DOHH2 (cell line): ENCODE results near the gene TET2.

Source experiments
- H3F3A ChIP-seq: fragments of 200-600 bp; sonication (generic), shearing (Covaris generic); 2 replicates; pipeline ENCODE4 v1.6.0; 2016; ENCODE audit warnings: antibody characterized with exemption, mild to moderate bottlenecking; ENCODE audit not compliant: control insufficient read depth, insufficient read depth
- H3K27ac ChIP-seq: fragments of 200-600 bp; sonication (generic); 2 replicates; pipeline ENCODE4 v1.5.1; 2014; ENCODE audit warnings: low read depth, mild to moderate bottlenecking, low read length, moderate library complexity
- H3K27me3 ChIP-seq: fragments of 200-600 bp; sonication (generic); 2 replicates; pipeline ENCODE4 v1.6.1; 2014; ENCODE audit warnings: mild to moderate bottlenecking, low read length, mixed read lengths; ENCODE audit not compliant: control insufficient read depth
- H3K36me3 ChIP-seq: fragments of 200-600 bp; sonication (generic); 2 replicates; pipeline ENCODE4 v1.6.1; 2014; ENCODE audit warnings: mild to moderate bottlenecking, low read length, moderate library complexity, mixed read lengths; ENCODE audit not compliant: control insufficient read depth
- H3K4me1 ChIP-seq: fragments of 200-600 bp; sonication (generic); 2 replicates; pipeline ENCODE4 v1.6.1; 2014; ENCODE audit warnings: mild to moderate bottlenecking, low read length, mixed read lengths; ENCODE audit not compliant: control insufficient read depth
- H3K4me2 ChIP-seq: fragments of 200-600 bp; sonication (generic); 2 replicates; pipeline ENCODE4 v1.6.0; 2014; ENCODE audit warnings: mild to moderate bottlenecking, low read length, moderate library complexity
- H3K4me3 ChIP-seq: fragments of 200-600 bp; sonication (generic); 2 replicates; pipeline ENCODE4 v1.5.1; 2014; ENCODE audit warnings: mild to moderate bottlenecking, low read length, mixed read lengths
- H3K79me2 ChIP-seq: fragments of 200-600 bp; sonication (generic); 2 replicates; pipeline ENCODE4 v1.6.1; 2014; ENCODE audit warnings: mild to moderate bottlenecking, low read length, mixed read lengths; ENCODE audit not compliant: control insufficient read depth
- H3K9me2 ChIP-seq: fragments of 200-600 bp; sonication (generic); replicated peaks from 2 replicates; pipeline ENCODE4 v1.6.1; 2014; ENCODE audit warnings: mild to moderate bottlenecking, low read length, mixed read lengths; ENCODE audit not compliant: control insufficient read depth
- H3K9me3 ChIP-seq: fragments of 200-600 bp; sonication (generic); 2 replicates; pipeline ENCODE4 v1.6.1; 2014; ENCODE audit warnings: antibody characterized with exemption, low read length, mixed read lengths; ENCODE audit not compliant: control insufficient read depth, insufficient read depth
- H4K20me1 ChIP-seq: fragments of 200-600 bp; sonication (generic); 2 replicates; pipeline ENCODE4 v1.6.0; 2014; ENCODE audit warnings: low read depth, mild to moderate bottlenecking, antibody characterized with exemption, low read length, moderate library complexity; ENCODE audit not compliant: control insufficient read depth, insufficient read depth
- CTCF ChIP-seq: fragments of 200-600 bp; sonication (generic); IDR thresholded peaks from one replicate; pipeline ENCODE4 v1.5.1; 2014; ENCODE audit warnings: antibody characterized with exemption, mild to moderate bottlenecking, low read depth, low read length; ENCODE audit not compliant: poor library complexity, severe bottlenecking
- EZH2phosphoT487 ChIP-seq: fragments of 200-600 bp; sonication (generic); IDR thresholded peaks from 2 replicates; pipeline ENCODE4 v1.6.1; 2017; ENCODE audit warnings: borderline replicate concordance, mild to moderate bottlenecking, antibody characterized with exemption, low read length, moderate library complexity, mixed read lengths

TET2 gene

GRCh38 chr4:105193536-105193935 lies 46.9 kb downstream of the TET2 start:
- H3K4me2 ChIP-seq, result no peak overlapping the region
- no peaks in the 10 kb centered on the region for H4K20me1 ChIP-seq
- no peaks in the 10 kb centered on the region for H3K36me3 ChIP-seq
- H3K27ac ChIP-seq, result no peak overlapping the region
- peaks cover 19% of the 10 kb centered on the region for H3K4me1 ChIP-seq
- H3K79me2 ChIP-seq, result no peaks in the 10 kb centered on the region
- no peaks in the 10 kb centered on the region for H3F3A ChIP-seq
- H3K9me2 ChIP-seq, result no peaks in the 10 kb centered on the region
- H3K9me3 ChIP-seq, result no peaks in the 10 kb centered on the region
- no peak overlapping the region for H3K4me3 ChIP-seq
- H3K27me3 ChIP-seq, result no peaks in the 10 kb centered on the region
- TF ChIP-seq EZH2phosphoT487 (no peak), CTCF (no peak)

- H3K4me2 ChIP-seq, result no peak overlapping the region
- no peaks in the 10 kb centered on the region for H4K20me1 ChIP-seq
- H3K36me3 ChIP-seq, result no peaks in the 10 kb centered on the region
- H3K9me3 ChIP-seq, result no peaks in the 10 kb centered on the region
- H3K4me1 ChIP-seq, result peaks cover 19% of the 10 kb centered on the region
- H3K27me3 ChIP-seq, result no peaks in the 10 kb centered on the region
- H3F3A ChIP-seq, result no peaks in the 10 kb centered on the region
- TF ChIP-seq EZH2phosphoT487 (no peak), CTCF (no peak)
- H3K4me3 ChIP-seq, result no peak overlapping the region
- no peaks in the 10 kb centered on the region for H3K79me2 ChIP-seq
- no peaks in the 10 kb centered on the region for H3K9me2 ChIP-seq
- H3K27ac ChIP-seq, result no peak overlapping the region
Measured at GRCh38 chr4:105194328-105195231, 47.9 kb downstream of the TET2 start.

GRCh38 chr4:105196523-105197145 lies 50.0 kb downstream of the TET2 start:
- no peak for TF ChIP-seq EZH2phosphoT487
- TF ChIP-seq CTCF, result peak; percentile 33
- Histone ChIP-seq H3K4me3 (peak overlapping the region; percentile 9; the same call in 1 of the 2 replicates), H3K27ac (no peak overlapping the region), H3K9me3 (no peaks in the 10 kb centered on the region), H3K27me3 (no peaks in the 10 kb centered on the region), H3K4me1 (peaks cover 16% of the 10 kb centered on the region), H3K36me3 (no peaks in the 10 kb centered on the region), H3K79me2 (no peaks in the 10 kb centered on the region), H3K4me2 (peak overlapping the region; percentile 33), H4K20me1 (no peaks in the 10 kb centered on the region), H3F3A (no peaks in the 10 kb centered on the region), H3K9me2 (no peaks in the 10 kb centered on the region)
